Erythroblast (primary cell): ENCODE data around the gene RARA.
"Not testable (repeated sequence)": the region's sequence is repeated elsewhere in the genome, so short reads cannot be mapped to it uniquely, and the experiment has no call there.

Experiments
- GATA1 ChIP-seq: IDR thresholded peaks from 2 replicates; pipeline ENCODE4 v1.6.1; 2011; ENCODE audit warnings: low read depth, mild to moderate bottlenecking, control low read depth, low read length, moderate library complexity
- POLR2A ChIP-seq: IDR thresholded peaks from 2 replicates; pipeline ENCODE4 v1.6.1; 2011; ENCODE audit warnings: mild to moderate bottlenecking, low read length

- not testable (repeated sequence) for TF ChIP-seq POLR2A, GATA1
Observed at GRCh38 chr17:40375786-40376185, 66.8 kb downstream of the RARA start.
